A549 (cell line): Measurements from ENCODE around the gene IL23R. TPM values are rescaled to one million over a fixed set of nuclear protein-coding genes. Genes with fewer than 3 reads are reported as not detected.

Experiments
- ATAC-seq, 2 experiments: fragments of 200-7000 bp in 1 of 2; fragments of >200 bp in 1 of 2; cut with Nextera tagmentation in 1 of 2; cut with Tn5 transposase in 1 of 2; 3 replicates each; pipeline versions ENCODE4 v1.8.0 to v1.9.1; 2018 to 2020; ENCODE audit warnings: mild to moderate bottlenecking in 1 of 2, moderate library complexity in 1 of 2
- CTCF ChIA-PET: fragments of 300-600 bp; sonication (Branson Sonifier 250); formaldehyde crosslinking; extraction: SDS; loops from one replicate; lab custom pipeline; 2021; ENCODE audit warnings: antibody characterized with exemption, inconsistent platforms; lab: Yijun Ruan, JAX
- POLR2A ChIA-PET: fragments of 350-600 bp; formaldehyde crosslinking; extraction: SDS; loops from one replicate; lab custom pipeline; 2021; ENCODE audit warnings: antibody characterized with exemption, inconsistent platforms; lab: Yijun Ruan, JAX
- DNase-seq, 2 experiments: peaks; one replicate each; pipeline versions ENCODE4 v3.0.0 to v3.0.0-alpha.2; 2011 to 2016; ENCODE audit warnings: low read depth in 1 of 2, low spot score in 1 of 2
- FAIRE-seq: peaks from 2 replicates; lab custom pipeline; 2011; peaks lifted over from hg19 to GRCh38; lab: Jason Lieb, UNC
- H3K27ac ChIP-seq, 2 experiments: fragments of >200 bp; sonication (Bioruptor Twin); formaldehyde crosslinking; 3 replicates each; pipeline ENCODE4 v1.5.1; 2016 to 2017
- H3K4me1 ChIP-seq: fragments of >200 bp; sonication (Bioruptor Twin); formaldehyde crosslinking; 3 replicates; pipeline ENCODE4 v1.6.1; 2016
- H3K4me2 ChIP-seq: fragments of >200 bp; sonication (Bioruptor Twin); formaldehyde crosslinking; 3 replicates; pipeline ENCODE4 v1.6.1; 2016
- H3K4me3 ChIP-seq: fragments of >200 bp; sonication (Bioruptor Twin); formaldehyde crosslinking; 3 replicates; pipeline ENCODE4 v1.5.1; 2016
- H3K9me3 ChIP-seq: fragments of >200 bp; sonication (Bioruptor Twin); formaldehyde crosslinking; 3 replicates; pipeline ENCODE4 v1.6.1; 2016
- ATOH8 ChIP-seq: fragments of 250-450 bp; sonication (Bioruptor Pico); IDR thresholded peaks from 2 replicates; pipeline ENCODE4 v1.5.0; 2020; ENCODE audit warnings: low read depth, mild to moderate bottlenecking, moderate library complexity
- BHLHE40 ChIP-seq: IDR thresholded peaks from 2 replicates; pipeline ENCODE4 v1.6.1; 2012; ENCODE audit warnings: low read depth, low read length, inconsistent platforms
- CBX2 ChIP-seq: fragments of 200-600 bp; sonication (generic); IDR thresholded peaks from 2 replicates; pipeline ENCODE4 v1.6.1; 2016; ENCODE audit warnings: low read depth, mild to moderate bottlenecking, borderline replicate concordance
- CHD2 ChIP-seq: fragments of 150-350 bp; IDR thresholded peaks from 2 replicates; pipeline ENCODE4 v1.6.1; 2014; ENCODE audit warnings: low read length; ENCODE audit not compliant: partially characterized antibody
- CHD4 ChIP-seq: fragments of 200-600 bp; sonication (generic); IDR thresholded peaks from 2 replicates; pipeline ENCODE4 v1.6.1; 2016; ENCODE audit warnings: antibody characterized with exemption, mild to moderate bottlenecking, borderline replicate concordance
- E2F6 ChIP-seq: IDR thresholded peaks from 2 replicates; pipeline ENCODE4 v1.6.1; 2012; ENCODE audit warnings: low read depth, borderline replicate concordance
- EHF ChIP-seq: fragments of 250-450 bp; sonication (Bioruptor Pico); IDR thresholded peaks from 2 replicates; pipeline ENCODE4 v1.5.0; 2020; ENCODE audit warnings: mild to moderate bottlenecking
- ELK1 ChIP-seq: fragments of 150-350 bp; IDR thresholded peaks from 2 replicates; pipeline ENCODE4 v1.6.1; 2014; ENCODE audit warnings: low read depth, mild to moderate bottlenecking, low read length
- EP300 ChIP-seq, 2 experiments: fragments of >200 bp; sonication (Bioruptor Twin); formaldehyde crosslinking; IDR thresholded peaks; 2 replicates in 1 of 2; 3 replicates in 1 of 2; pipeline ENCODE4 v1.6.1; 2016 to 2017
- FOSL2 ChIP-seq, 2 experiments: fragments of 450-650 bp in 1 of 2; fragments of >200 bp in 1 of 2; sonication (Bioruptor Twin) in 1 of 2; formaldehyde crosslinking; IDR thresholded peaks; 2 replicates each; pipeline versions ENCODE4 v1.5.0 to v1.6.1; 2016 to 2020; ENCODE audit warnings: mild to moderate bottlenecking in 1 of 2, moderate library complexity in 1 of 2
- FOXS1 ChIP-seq: fragments of 250-450 bp; sonication (Bioruptor Pico); IDR thresholded peaks from 2 replicates; pipeline ENCODE4 v1.5.0; 2020; ENCODE audit warnings: mild to moderate bottlenecking, moderate library complexity
- HDAC2 ChIP-seq: fragments of 200-600 bp; sonication (generic); IDR thresholded peaks from 2 replicates; pipeline ENCODE4 v1.6.1; 2016
- HES2 ChIP-seq: fragments of >200 bp; sonication (Bioruptor Twin); formaldehyde crosslinking; IDR thresholded peaks from 2 replicates; pipeline ENCODE4 v1.6.1; 2016
- HEYL ChIP-seq: fragments of 250-450 bp; sonication (Bioruptor Pico); IDR thresholded peaks from 2 replicates; pipeline ENCODE4 v1.8.0; 2021; ENCODE audit warnings: mild to moderate bottlenecking, moderate library complexity
- HMGXB4 ChIP-seq: fragments of 250-450 bp; sonication (Bioruptor Pico); IDR thresholded peaks from 2 replicates; pipeline ENCODE4 v1.5.0; 2021; ENCODE audit warnings: mild to moderate bottlenecking, moderate library complexity, borderline replicate concordance
- HOXB13 ChIP-seq: fragments of 250-450 bp; sonication (Bioruptor Pico); IDR thresholded peaks from 2 replicates; pipeline ENCODE4 v1.5.0; 2020; ENCODE audit warnings: low read depth, mild to moderate bottlenecking, moderate library complexity
- JUN ChIP-seq, 2 experiments: fragments of >200 bp; sonication (Bioruptor Twin); formaldehyde crosslinking; IDR thresholded peaks; 2 replicates in 1 of 2; 3 replicates in 1 of 2; pipeline ENCODE4 v1.6.1; 2016 to 2017
- KDM5A ChIP-seq: fragments of 200-600 bp; sonication (generic); IDR thresholded peaks from 2 replicates; pipeline ENCODE4 v1.6.1; 2016; ENCODE audit warnings: antibody characterized with exemption, mild to moderate bottlenecking
- MAFK ChIP-seq: fragments of 450-650 bp; IDR thresholded peaks from 2 replicates; pipeline ENCODE4 v1.6.1; 2014; ENCODE audit not compliant: partially characterized antibody
- MYC ChIP-seq: IDR thresholded peaks from 2 replicates; pipeline ENCODE4 v1.6.1; 2012; ENCODE audit warnings: mild to moderate bottlenecking, inconsistent platforms, low read length, improper control_type of control experiment, borderline replicate concordance
- NFE2L2 ChIP-seq: fragments of 150-350 bp; conservative IDR thresholded peaks from 2 replicates; pipeline ENCODE4 v1.6.1; 2014; ENCODE audit warnings: low read length
- NPAS2 ChIP-seq: fragments of 250-450 bp; sonication (Bioruptor Pico); IDR thresholded peaks from 2 replicates; pipeline ENCODE4 v1.8.0; 2022; ENCODE audit warnings: mild to moderate bottlenecking, moderate library complexity, borderline replicate concordance
- NR3C1 ChIP-seq: fragments of >200 bp; sonication (Bioruptor Twin); formaldehyde crosslinking; IDR thresholded peaks from 3 replicates; pipeline ENCODE4 v1.6.1; 2017
- PHF8 ChIP-seq: fragments of 200-600 bp; sonication (generic); IDR thresholded peaks from 2 replicates; pipeline ENCODE4 v1.6.1; 2016; ENCODE audit warnings: low read depth, mild to moderate bottlenecking, antibody characterized with exemption, moderate library complexity, borderline replicate concordance
- POLR2A ChIP-seq: IDR thresholded peaks from 2 replicates; pipeline ENCODE4 v1.6.1; 2012; ENCODE audit warnings: mild to moderate bottlenecking, low read length
- POLR2AphosphoS2 ChIP-seq: conservative IDR thresholded peaks from 2 replicates; pipeline ENCODE4 v1.6.1; 2012; ENCODE audit warnings: low read length, improper control_type of control experiment, inconsistent platforms
- RARB ChIP-seq: fragments of 250-450 bp; sonication (Bioruptor Pico); IDR thresholded peaks from 2 replicates; pipeline ENCODE4 v1.8.0; 2021; ENCODE audit warnings: mild to moderate bottlenecking, moderate library complexity
- RNF2 ChIP-seq: fragments of 200-600 bp; sonication (generic); IDR thresholded peaks from 2 replicates; pipeline ENCODE4 v1.6.1; 2016; ENCODE audit warnings: low read depth, mild to moderate bottlenecking, antibody characterized with exemption, moderate library complexity, borderline replicate concordance
- SMC3 ChIP-seq: fragments of >200 bp; sonication (Bioruptor Twin); formaldehyde crosslinking; IDR thresholded peaks from 3 replicates; pipeline ENCODE4 v1.6.1; 2018; ENCODE audit warnings: inconsistent platforms
- TP53 ChIP-seq: fragments of 250-450 bp; sonication (Bioruptor Pico); IDR thresholded peaks from 2 replicates; pipeline ENCODE4 v1.5.0; 2021; ENCODE audit warnings: mild to moderate bottlenecking, moderate library complexity
- ZC3H11A ChIP-seq: fragments of 450-650 bp; IDR thresholded peaks from 2 replicates; pipeline ENCODE4 v1.6.1; 2014; ENCODE audit warnings: antibody characterized with exemption, mild to moderate bottlenecking
- ZFP36 ChIP-seq: fragments of 450-650 bp; IDR thresholded peaks from 2 replicates; pipeline ENCODE4 v1.6.1; 2014; ENCODE audit warnings: borderline replicate concordance; ENCODE audit not compliant: partially characterized antibody
- ZNF302 ChIP-seq: fragments of 250-450 bp; sonication (Bioruptor Pico); IDR thresholded peaks from 2 replicates; pipeline ENCODE4 v1.9.0; 2021; ENCODE audit warnings: inconsistent platforms, mild to moderate bottlenecking, moderate library complexity
- WGBS: methylation state at CpG from one replicate; pipeline ENCODE4 v1.1.6; 2017; ENCODE audit errors: missing lambda C conversion rate; 5-methylcytosine and 5-hydroxymethylcytosine counted together
- polyA plus RNA-seq, 4 experiments: library from polyadenylated mRNA; depleted of rRNA in 3 of 4; stranded (reverse); fragments of >200 nt; fragmentation: RNase III in 1 of 4; extraction: RNeasy Plus Mini Kit Qiagen cat#74134 plus additional on column Dnase treatment in 1 of 4; gene quantifications; 2 replicates in 3 of 4; 3 replicates in 1 of 4; pipeline ENCODE4 v1.2.3, GENCODE V29; 2011 to 2017

IL23R gene
- polyA plus RNA-seq, 2 of the 4 experiments (the other 2 are of a cell fraction) = not detected

- no peak for TF ChIP-seq ATOH8
These were observed 62.5 kb downstream of the IL23R start (continued) for GRCh38 chr1:67228791-67229190.

GRCh38 chr1:67230539-67230938, 64.3 kb downstream of the IL23R start:
- TF ChIP-seq ZC3H11A (no peak), MAFK (no peak), NPAS2 (CRISPR knock-in tag) (no peak), HES2 (no peak), HEYL (CRISPR knock-in tag) (no peak), ZNF302 (no peak), EP300 (IDR thresholded peaks at IDR 0.05) (no peak), CHD4 (no peak), KDM5A (no peak), MYC (no peak), FOSL2 (IDR thresholded peaks at IDR 0.05) (no peak), FOSL2 (CRISPR knock-in tag; IDR thresholded peaks at IDR 0.05) (no peak), HMGXB4 (CRISPR knock-in tag) (no peak), E2F6 (no peak), HOXB13 (CRISPR knock-in tag) (no peak), JUN (IDR thresholded peaks at IDR 0.05) (no peak), POLR2A (no peak)
- H3K27ac ChIP-seq = no peak overlapping the region
- no peak for FAIRE-seq
- H3K4me2 ChIP-seq = no peak overlapping the region
- ChIA-PET CTCF (interaction anchor here (1.7 to 2.8 kb wide), 2 partner anchors 18 to 270 kb away, joined by 5 to 10 read pairs; no protein-coding TSS in a partner anchor), POLR2A (no interaction called here)
- no peak for DNase-seq
- no peaks in the 10 kb centered on the region for H3K9me3 ChIP-seq
- H3K4me1 ChIP-seq = no peaks in the 10 kb centered on the region
- ATAC-seq = no peak
- no peak overlapping the region for H3K4me3 ChIP-seq
- WGBS = 8% methylated on average over 3 of the region's 3 CpGs

- H3K9me3 ChIP-seq = no peaks in the 10 kb centered on the region
- no peak overlapping the region for H3K4me2 ChIP-seq
- WGBS = 6% methylated on average over 3 of the region's 3 CpGs
- TF ChIP-seq EHF (no peak), ELK1 (no peak), HEYL (CRISPR knock-in tag) (no peak), ZFP36 (no peak), SMC3 (no peak), NFE2L2 (no peak), CBX2 (no peak), RARB (CRISPR knock-in tag) (no peak), NR3C1 (no peak), HDAC2 (no peak), MYC (no peak), POLR2AphosphoS2 (no peak), FOXS1 (CRISPR knock-in tag) (no peak), HES2 (no peak), RNF2 (no peak), TP53 (CRISPR knock-in tag) (no peak), PHF8 (no peak), CHD2 (no peak), BHLHE40 (no peak)
- no peak overlapping the region for H3K27ac ChIP-seq
- ChIA-PET CTCF (no interaction called here), POLR2A (no interaction called here)
- ATAC-seq (no peak), DNase-seq (no peak), FAIRE-seq (no peak)
- H3K4me1 ChIP-seq = no peaks in the 10 kb centered on the region
- no peak overlapping the region for H3K4me3 ChIP-seq
These were observed 70.0 kb downstream of the IL23R start for GRCh38 chr1:67236277-67236676.
